ENCODE results near the gene TSPEAR.

The TSPEAR gene

GRCh38 chr21:44613386-44614155, 97.8 kb downstream of the TSPEAR start:
- Histone ChIP-seq H3K27me3 (ENCODE audit: insufficient read depth, low read length) (no peaks in the 10 kb centered on the region), H3K27ac (ENCODE audit: low read depth, low read length, poor library complexity, severe bottlenecking) (no peak overlapping the region)
- TF ChIP-seq CTCF (IDR thresholded peaks at IDR 0.05; ENCODE audit: low read length), result no peak
- TF ChIP-seq EZH2 (IDR thresholded peaks at IDR 0.05; ENCODE audit: borderline replicate concordance, low read length), result no peak

GRCh38 chr21:44612669-44613229, 98.6 kb downstream of the TSPEAR start:
- 0 out of 2 replicates have a peak, but pooled peaks cover 2% of the 10 kb centered on the region for H3K9me3 ChIP-seq (ENCODE audit: low read length)

More at GRCh38 chr21:44613386-44614155, 97.8 kb downstream of the TSPEAR start:
- no peak overlapping the region for H3K4me2 ChIP-seq (ENCODE audit: low read length)
- H3F3A ChIP-seq (ENCODE audit: insufficient read depth, low read length), result no peaks in the 10 kb centered on the region
- H4K20me1 ChIP-seq (ENCODE audit: insufficient read depth, low read length), result no peaks in the 10 kb centered on the region
- no peak overlapping the region for H2AFZ ChIP-seq (ENCODE audit: low read length)
- no peaks in the 10 kb centered on the region for H3K36me3 ChIP-seq (ENCODE audit: insufficient read depth, low read length)
- H3K9me3 ChIP-seq (ENCODE audit: low read length), result 0 out of 2 replicates have a peak, but pooled peaks cover 2% of the 10 kb centered on the region
- no peak overlapping the region for H3K4me3 ChIP-seq (ENCODE audit: low read depth, low read length, poor library complexity, severe bottlenecking)
- no peak overlapping the region for H3K9ac ChIP-seq (ENCODE audit: low read length)
- no peaks in the 10 kb centered on the region for H3K79me2 ChIP-seq (ENCODE audit: insufficient read depth, low read length)
- peaks cover under 1% of the 10 kb centered on the region for H3K4me1 ChIP-seq (ENCODE audit: insufficient read depth, low read length, severe bottlenecking)
- no peaks in the 10 kb centered on the region for H3K9me2 ChIP-seq (ENCODE audit: low read depth, low read length)

GRCh38 chr21:44612029-44612486, 99.3 kb downstream of the TSPEAR start, which contains the start of gene KRTAP10-8:
TSS of gene KRTAP10-8 (plus strand) at chr21:44612079. CDS start at chr21:44612101, 22 bp downstream.
- H3K9ac ChIP-seq (ENCODE audit: low read length), result no peak within 1 kb of the TSS
- no peaks in the 10 kb centered on the region for H3K36me3 ChIP-seq (ENCODE audit: insufficient read depth, low read length)
- no peaks in the 10 kb centered on the region for H4K20me1 ChIP-seq (ENCODE audit: insufficient read depth, low read length)
- no peaks in the 10 kb centered on the region for H3K4me1 ChIP-seq (ENCODE audit: insufficient read depth, low read length, severe bottlenecking)
- H3K79me2 ChIP-seq (ENCODE audit: insufficient read depth, low read length), result no peaks in the 10 kb centered on the region
- H3K27me3 ChIP-seq (ENCODE audit: insufficient read depth, low read length), result no peaks in the 10 kb centered on the region
- no peak within 1 kb of the TSS for H2AFZ ChIP-seq (ENCODE audit: low read length)
- H3F3A ChIP-seq (ENCODE audit: insufficient read depth, low read length), result no peaks in the 10 kb centered on the region
- TF ChIP-seq CTCF (IDR thresholded peaks at IDR 0.05; ENCODE audit: low read length) (no peak), EZH2 (IDR thresholded peaks at IDR 0.05; ENCODE audit: borderline replicate concordance, low read length) (no peak)
- no peak within 1 kb of the TSS for H3K27ac ChIP-seq (ENCODE audit: low read depth, low read length, poor library complexity, severe bottlenecking)
- H3K4me2 ChIP-seq (ENCODE audit: low read length), result no peak within 1 kb of the TSS
- no peak within 1 kb of the TSS for H3K4me3 ChIP-seq (ENCODE audit: low read depth, low read length, poor library complexity, severe bottlenecking)
- H3K9me2 ChIP-seq (ENCODE audit: low read depth, low read length), result no peaks in the 10 kb centered on the region
- 0 out of 2 replicates have a peak, but pooled peaks cover 2% of the 10 kb centered on the region for H3K9me3 ChIP-seq (ENCODE audit: low read length)

More at GRCh38 chr21:44612669-44613229, 98.6 kb downstream of the TSPEAR start:
- no peak overlapping the region for H3K4me2 ChIP-seq (ENCODE audit: low read length)
- H3K27me3 ChIP-seq (ENCODE audit: insufficient read depth, low read length), result no peaks in the 10 kb centered on the region
- TF ChIP-seq EZH2 (IDR thresholded peaks at IDR 0.05; ENCODE audit: borderline replicate concordance, low read length) (no peak), CTCF (IDR thresholded peaks at IDR 0.05; ENCODE audit: low read length) (no peak)
- no peaks in the 10 kb centered on the region for H3K79me2 ChIP-seq (ENCODE audit: insufficient read depth, low read length)
- no peak overlapping the region for H2AFZ ChIP-seq (ENCODE audit: low read length)
- H3K9me2 ChIP-seq (ENCODE audit: low read depth, low read length), result no peaks in the 10 kb centered on the region
- no peaks in the 10 kb centered on the region for H3K4me1 ChIP-seq (ENCODE audit: insufficient read depth, low read length, severe bottlenecking)
- H3K4me3 ChIP-seq (ENCODE audit: low read depth, low read length, poor library complexity, severe bottlenecking), result no peak overlapping the region
- H3K27ac ChIP-seq (ENCODE audit: low read depth, low read length, poor library complexity, severe bottlenecking), result no peak overlapping the region
- no peak overlapping the region for H3K9ac ChIP-seq (ENCODE audit: low read length)
- H3F3A ChIP-seq (ENCODE audit: insufficient read depth, low read length), result no peaks in the 10 kb centered on the region
- no peaks in the 10 kb centered on the region for H4K20me1 ChIP-seq (ENCODE audit: insufficient read depth, low read length)
- no peaks in the 10 kb centered on the region for H3K36me3 ChIP-seq (ENCODE audit: insufficient read depth, low read length)
